ENCODE data around the gene ALKBH1. TPM values are rescaled to one million over a fixed set of nuclear protein-coding genes. Genes with fewer than 3 reads are reported as not detected.
A peak's percentile ranks its signal among the peaks of the same experiment; 100 is the strongest.
"Not testable (repeated sequence)": the region's sequence is repeated elsewhere in the genome, so short reads cannot be mapped to it uniquely, and the experiment has no call there.

ALKBH1 gene
- polyA plus RNA-seq: 10.2 TPM

GRCh38 chr14:77707724-77708408, at the start of gene ALKBH1, which contains the start of gene SLIRP:
Gene ALKBH1 (minus strand): TSS chr14:77708023. CDS start chr14:77708004, 19 bp downstream.
Gene SLIRP (plus strand): TSS chr14:77708103. CDS start chr14:77708112, 9 bp downstream.
- Mint-ChIP-seq H3K4me3 (peak within 1 kb of the TSS; percentile 88 to 100 (median 94)), H3K4me1 (peaks cover 20 to 40% (median 31%) of the 10 kb centered on the region in 3 donors), H3K27me3 (no peaks in the 10 kb centered on the region)

GRCh38 chr14:77752799-77753516, 45.1 kb upstream of the ALKBH1 start:
- H3K27me3 Mint-ChIP-seq: no peaks in the 10 kb centered on the region
- no peaks in the 10 kb centered on the region for H3K9me3 Mint-ChIP-seq
- H3K27ac Mint-ChIP-seq: no peak overlapping the region
- H3K4me1 Mint-ChIP-seq: peaks cover 9 to 17% (median 10%) of the 10 kb centered on the region in 3 donors
- peaks cover 4% of the 10 kb centered on the region for H3K36me3 Mint-ChIP-seq
- no peak overlapping the region for H3K4me3 Mint-ChIP-seq

More at GRCh38 chr14:77707724-77708408, at the start of gene ALKBH1, which contains the start of gene SLIRP:
- Mint-ChIP-seq H3K36me3 (no peaks in the 10 kb centered on the region), H3K27ac (peak within 1 kb of the TSS; percentile 61 to 93 (median 92)), H3K9me3 (no peaks in the 10 kb centered on the region)

GRCh38 chr14:77752266-77752665, 44.4 kb upstream of the ALKBH1 start:
- Mint-ChIP-seq H3K4me1 (peaks cover 3 to 10% (median 4%) of the 10 kb centered on the region in 3 donors), H3K4me3 (no peak overlapping the region), H3K27ac (no peak overlapping the region), H3K27me3 (no peaks in the 10 kb centered on the region), H3K36me3 (peaks cover 7% of the 10 kb centered on the region), H3K9me3 (peaks cover 0 to 2% (median 0%) of the 10 kb centered on the region in 3 donors)

GRCh38 chr14:77747425-77747824, 39.6 kb upstream of the ALKBH1 start:
- peaks cover 11% of the 10 kb centered on the region for H3K36me3 Mint-ChIP-seq
- not testable (repeated sequence) for H3K9me3 Mint-ChIP-seq, H3K27me3 Mint-ChIP-seq, H3K27ac Mint-ChIP-seq, H3K4me3 Mint-ChIP-seq, H3K4me1 Mint-ChIP-seq

- H3K4me3 Mint-ChIP-seq: no peak overlapping the region
- H3K9me3 Mint-ChIP-seq: peaks cover 0 to 2% (median 0%) of the 10 kb centered on the region in 3 donors
- peaks cover 9% of the 10 kb centered on the region for H3K36me3 Mint-ChIP-seq
- H3K27me3 Mint-ChIP-seq: no peaks in the 10 kb centered on the region
- H3K27ac Mint-ChIP-seq: no peak overlapping the region
- H3K4me1 Mint-ChIP-seq: peaks cover 3 to 17% (median 3%) of the 10 kb centered on the region in 3 donors
These were observed 38.4 kb upstream of the ALKBH1 start for GRCh38 chr14:77746064-77746702.

- H3K4me3 Mint-ChIP-seq: no peak overlapping the region
- no peaks in the 10 kb centered on the region for H3K27me3 Mint-ChIP-seq
- no peak overlapping the region for H3K27ac Mint-ChIP-seq
- peaks cover 3 to 17% (median 9%) of the 10 kb centered on the region in 3 donors for H3K4me1 Mint-ChIP-seq
- H3K36me3 Mint-ChIP-seq: peaks cover 11% of the 10 kb centered on the region
- no peaks in the 10 kb centered on the region for H3K9me3 Mint-ChIP-seq
These were observed 33.6 kb upstream of the ALKBH1 start for GRCh38 chr14:77741438-77741837.

- Mint-ChIP-seq H3K27ac (no peak overlapping the region), H3K27me3 (no peaks in the 10 kb centered on the region), H3K9me3 (no peaks in the 10 kb centered on the region), H3K36me3 (peaks cover 7% of the 10 kb centered on the region), H3K4me3 (no peak overlapping the region), H3K4me1 (peaks cover 0 to 11% (median 7%) of the 10 kb centered on the region in 3 donors)
These were observed 30.9 kb upstream of the ALKBH1 start for GRCh38 chr14:77738559-77739250.

- peaks cover 0 to 1% (median 0%) of the 10 kb centered on the region in 3 donors for H3K4me1 Mint-ChIP-seq
- H3K4me3 Mint-ChIP-seq: no peak overlapping the region
- no peaks in the 10 kb centered on the region for H3K27me3 Mint-ChIP-seq
- no peak overlapping the region for H3K27ac Mint-ChIP-seq
- H3K36me3 Mint-ChIP-seq: no peaks in the 10 kb centered on the region
- H3K9me3 Mint-ChIP-seq: no peaks in the 10 kb centered on the region
These were observed 23.2 kb upstream of the ALKBH1 start for GRCh38 chr14:77730976-77731497.

GRCh38 chr14:77722301-77722700, 14.5 kb upstream of the ALKBH1 start:
- no peak overlapping the region for H3K27ac Mint-ChIP-seq
- no peak overlapping the region for H3K4me3 Mint-ChIP-seq
- H3K27me3 Mint-ChIP-seq: no peaks in the 10 kb centered on the region
- peaks cover 6% of the 10 kb centered on the region for H3K36me3 Mint-ChIP-seq
- H3K4me1 Mint-ChIP-seq: no peaks in the 10 kb centered on the region
- no peaks in the 10 kb centered on the region for H3K9me3 Mint-ChIP-seq

- no peaks in the 10 kb centered on the region for H3K4me1 Mint-ChIP-seq
- H3K36me3 Mint-ChIP-seq: peaks cover 6% of the 10 kb centered on the region
- H3K27ac Mint-ChIP-seq: no peak overlapping the region
- no peak overlapping the region for H3K4me3 Mint-ChIP-seq
- H3K27me3 Mint-ChIP-seq: no peaks in the 10 kb centered on the region
- no peaks in the 10 kb centered on the region for H3K9me3 Mint-ChIP-seq
These were observed 13.6 kb upstream of the ALKBH1 start for GRCh38 chr14:77721437-77721836.

GRCh38 chr14:77717608-77718305, 9.9 kb upstream of the ALKBH1 start:
- Mint-ChIP-seq H3K36me3 (peaks cover 12% of the 10 kb centered on the region), H3K4me3 (no peak overlapping the region), H3K9me3 (no peaks in the 10 kb centered on the region), H3K27ac (peak overlapping the region in 2 of 3 donors; percentile 9 to 13), H3K27me3 (no peaks in the 10 kb centered on the region), H3K4me1 (peaks cover 0 to 2% (median 2%) of the 10 kb centered on the region in 3 donors)

- peak overlapping the region in 1 of 4 donors; percentile 70 for H3K4me3 Mint-ChIP-seq
- peak overlapping the region in 1 of 3 donors; percentile 80 for H3K27ac Mint-ChIP-seq
- H3K27me3 Mint-ChIP-seq: no peaks in the 10 kb centered on the region
- H3K4me1 Mint-ChIP-seq: peaks cover 6 to 11% (median 7%) of the 10 kb centered on the region in 3 donors
- H3K9me3 Mint-ChIP-seq: no peaks in the 10 kb centered on the region
- H3K36me3 Mint-ChIP-seq: peaks cover 6% of the 10 kb centered on the region
These were observed 7.1 kb upstream of the ALKBH1 start for GRCh38 chr14:77714926-77715325.

- H3K4me1 Mint-ChIP-seq: peaks cover 22 to 40% (median 31%) of the 10 kb centered on the region in 3 donors
- peaks cover 3% of the 10 kb centered on the region for H3K36me3 Mint-ChIP-seq
- peak overlapping the region in 1 of 4 donors; percentile 91 for H3K4me3 Mint-ChIP-seq
- H3K27me3 Mint-ChIP-seq: no peaks in the 10 kb centered on the region
- no peak overlapping the region for H3K27ac Mint-ChIP-seq
- H3K9me3 Mint-ChIP-seq: no peaks in the 10 kb centered on the region
These were observed 2.5 kb upstream of the ALKBH1 start for GRCh38 chr14:77710364-77710763.

- H3K36me3 Mint-ChIP-seq: no peaks in the 10 kb centered on the region
- peak overlapping the region; percentile 88 to 100 (median 94) for H3K4me3 Mint-ChIP-seq
- H3K27ac Mint-ChIP-seq: peak overlapping the region in 1 of 3 donors; percentile 71
- H3K27me3 Mint-ChIP-seq: no peaks in the 10 kb centered on the region
- H3K9me3 Mint-ChIP-seq: no peaks in the 10 kb centered on the region
- H3K4me1 Mint-ChIP-seq: peaks cover 20 to 40% (median 31%) of the 10 kb centered on the region in 3 donors
These were observed 1.6 kb upstream of the ALKBH1 start for GRCh38 chr14:77709412-77709811.
